BLaER1 (cell line): Measurements from ENCODE around the gene RGS3.

Experiments
- H3K27ac ChIP-seq: shearing (Covaris generic); formaldehyde crosslinking; 2 replicates; pipeline ENCODE4 v1.8.1; 2022
- H3K27me3 ChIP-seq: shearing (Covaris generic); formaldehyde crosslinking; 2 replicates; pipeline ENCODE4 v1.8.1; 2022
- H3K36me3 ChIP-seq: shearing (Covaris generic); formaldehyde crosslinking; 2 replicates; pipeline ENCODE4 v1.8.1; 2022
- H3K4me1 ChIP-seq: shearing (Covaris generic); formaldehyde crosslinking; 2 replicates; pipeline ENCODE4 v1.8.1; 2022
- H3K4me2 ChIP-seq: shearing (Covaris generic); formaldehyde crosslinking; 2 replicates; pipeline ENCODE4 v1.8.1; 2022
- H3K4me3 ChIP-seq: shearing (Covaris generic); formaldehyde crosslinking; 2 replicates; pipeline ENCODE4 v1.8.1; 2022
- H3K9ac ChIP-seq: shearing (Covaris generic); formaldehyde crosslinking; 2 replicates; pipeline ENCODE4 v1.8.1; 2022
- H3K9me3 ChIP-seq: shearing (Covaris generic); formaldehyde crosslinking; 2 replicates; pipeline ENCODE4 v1.8.1; 2022
- H4K20me1 ChIP-seq: shearing (Covaris generic); formaldehyde crosslinking; 2 replicates; pipeline ENCODE4 v1.8.1; 2022
- Cebpa-rat ChIP-seq: shearing (Covaris generic); IDR thresholded peaks from 2 replicates; pipeline ENCODE4 v1.8.1; 2022

Gene RGS3

DNA sequence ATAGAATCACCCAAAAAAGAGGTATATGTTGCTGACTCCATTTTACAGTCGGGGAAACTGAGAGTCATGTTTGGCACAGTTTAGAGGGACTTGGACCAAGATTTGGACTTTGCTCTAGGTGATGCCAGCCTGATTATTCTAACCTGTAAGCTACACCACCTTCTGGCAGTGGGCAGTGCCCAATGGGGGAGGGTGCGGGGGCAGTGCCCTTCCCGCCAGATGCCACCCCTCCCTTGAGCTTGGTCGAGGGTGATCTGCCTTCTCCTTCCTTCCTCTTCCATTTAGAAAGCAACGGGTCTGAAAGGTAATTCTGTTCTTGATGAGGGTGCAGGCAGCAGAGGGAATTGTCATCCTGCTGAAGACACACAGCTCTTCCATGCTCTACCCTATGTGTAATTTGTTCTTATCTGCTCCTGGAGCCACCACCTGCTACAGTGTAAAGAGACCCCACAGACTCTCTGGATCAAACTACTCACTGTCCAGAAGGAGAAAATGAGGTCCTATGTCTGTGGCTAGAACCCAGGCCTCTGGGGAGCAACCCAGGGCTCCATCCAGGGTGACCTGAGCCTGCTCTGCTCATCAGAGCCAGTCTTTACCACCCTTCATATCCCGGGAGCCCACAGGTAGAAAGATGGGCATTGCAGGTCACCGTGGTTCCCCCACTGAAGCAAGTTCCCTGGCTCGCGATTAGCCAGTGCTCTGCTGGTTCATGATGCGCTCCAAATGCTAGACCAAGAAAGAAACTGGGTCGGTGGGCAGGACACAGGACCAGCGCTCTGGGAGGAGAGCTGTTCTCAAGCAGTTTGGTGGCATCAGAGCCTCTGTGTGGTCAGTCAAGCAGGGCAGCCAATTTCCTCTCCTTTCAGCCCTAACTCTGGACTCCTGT, 156.2 kb downstream of the RGS3 start:
- TF ChIP-seq Cebpa-rat, result no peak
- H3K27me3 ChIP-seq, result no peaks in the 10 kb centered on the region
- H3K9me3 ChIP-seq, result no peaks in the 10 kb centered on the region
- peak overlapping the region; percentile 75 for H3K4me2 ChIP-seq
- no peak overlapping the region for H3K4me3 ChIP-seq
- no peaks in the 10 kb centered on the region for H3K36me3 ChIP-seq
- H3K9ac ChIP-seq, result no peak overlapping the region
- H4K20me1 ChIP-seq, result no peaks in the 10 kb centered on the region
- peaks cover 89% of the 10 kb centered on the region for H3K4me1 ChIP-seq
- H3K27ac ChIP-seq, result peak overlapping the region; percentile 39; the same call in 1 of the 2 replicates

DNA sequence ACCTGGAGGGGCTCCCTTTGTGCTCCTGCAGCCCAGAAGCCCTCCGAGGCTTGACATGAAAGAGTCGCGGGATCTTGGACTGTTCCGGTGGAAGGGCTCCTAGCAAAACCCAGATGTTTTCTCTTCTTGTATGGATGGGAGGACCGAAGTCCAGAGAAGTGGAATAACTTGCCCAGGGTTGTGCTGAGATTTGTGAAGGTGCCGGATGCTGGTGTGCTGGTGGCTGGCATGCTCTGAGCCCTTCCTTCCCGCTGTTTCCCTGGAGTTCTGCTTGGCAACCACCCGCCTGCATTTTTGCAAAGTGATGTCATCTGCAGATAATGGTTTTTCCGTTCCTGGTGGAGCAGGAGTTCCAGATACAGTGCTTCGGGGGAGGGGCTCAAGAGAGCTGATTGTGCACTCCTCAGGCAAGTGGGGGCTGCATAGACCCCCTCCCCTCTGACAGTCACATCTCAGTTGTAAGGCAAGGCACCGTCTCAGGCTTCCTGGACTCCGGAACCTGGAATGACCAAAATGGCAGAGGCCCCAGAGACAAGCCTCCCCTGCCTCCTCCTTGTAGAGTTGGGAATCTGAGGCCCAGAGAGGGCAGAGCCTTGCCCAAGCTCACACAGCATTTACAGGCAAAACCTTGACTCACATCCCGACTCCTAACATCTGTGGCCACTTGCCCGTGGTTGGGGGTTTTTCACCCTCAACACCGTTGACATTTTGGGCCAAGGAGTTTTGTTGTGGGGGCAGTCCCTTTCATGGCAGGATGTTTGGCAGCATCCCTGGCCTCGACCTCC, 157.0 kb downstream of the RGS3 start:
- Histone ChIP-seq H3K4me2 (peak overlapping the region; percentile 75), H3K4me1 (peaks cover 89% of the 10 kb centered on the region), H3K9me3 (no peaks in the 10 kb centered on the region), H3K9ac (no peak overlapping the region), H3K36me3 (no peaks in the 10 kb centered on the region), H3K27me3 (no peaks in the 10 kb centered on the region), H3K27ac (peak overlapping the region; percentile 39; the same call in 1 of the 2 replicates), H3K4me3 (no peak overlapping the region), H4K20me1 (no peaks in the 10 kb centered on the region)
- no peak for TF ChIP-seq Cebpa-rat

DNA sequence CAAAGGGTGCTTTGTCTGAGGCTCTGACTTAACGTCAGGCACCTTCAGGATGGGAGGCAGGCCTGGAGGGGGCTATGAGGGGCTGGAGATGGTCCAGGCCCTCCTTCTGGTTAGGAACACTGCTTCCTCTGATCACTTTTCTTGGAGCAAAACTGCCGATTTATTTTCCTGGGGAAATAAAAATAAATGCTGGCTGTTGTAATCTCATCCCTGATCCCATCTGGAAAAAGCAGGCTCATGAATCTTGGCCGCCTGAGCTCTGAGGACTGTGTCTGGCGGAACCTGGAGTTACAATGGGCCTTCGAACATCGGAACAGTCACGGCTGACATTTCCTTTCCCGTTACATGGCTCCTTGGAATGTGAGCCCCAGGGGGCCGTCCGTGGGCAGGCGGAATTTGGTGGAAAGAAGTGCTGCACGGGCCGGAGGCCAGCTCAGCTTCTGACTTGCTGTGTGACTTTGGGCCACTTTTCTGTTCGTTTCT, 157.8 kb downstream of the RGS3 start:
- no peak for TF ChIP-seq Cebpa-rat
- no peaks in the 10 kb centered on the region for H3K9me3 ChIP-seq
- H4K20me1 ChIP-seq, result no peaks in the 10 kb centered on the region
- H3K36me3 ChIP-seq, result no peaks in the 10 kb centered on the region
- no peak overlapping the region for H3K4me3 ChIP-seq
- H3K27me3 ChIP-seq, result no peaks in the 10 kb centered on the region
- peak overlapping the region; percentile 18; the same call in 1 of the 2 replicates for H3K27ac ChIP-seq
- peaks cover 89% of the 10 kb centered on the region for H3K4me1 ChIP-seq
- 0 out of 2 replicates have a peak overlapping the region, but pooled peaks have one; percentile 75 for H3K4me2 ChIP-seq
- H3K9ac ChIP-seq, result no peak overlapping the region

DNA sequence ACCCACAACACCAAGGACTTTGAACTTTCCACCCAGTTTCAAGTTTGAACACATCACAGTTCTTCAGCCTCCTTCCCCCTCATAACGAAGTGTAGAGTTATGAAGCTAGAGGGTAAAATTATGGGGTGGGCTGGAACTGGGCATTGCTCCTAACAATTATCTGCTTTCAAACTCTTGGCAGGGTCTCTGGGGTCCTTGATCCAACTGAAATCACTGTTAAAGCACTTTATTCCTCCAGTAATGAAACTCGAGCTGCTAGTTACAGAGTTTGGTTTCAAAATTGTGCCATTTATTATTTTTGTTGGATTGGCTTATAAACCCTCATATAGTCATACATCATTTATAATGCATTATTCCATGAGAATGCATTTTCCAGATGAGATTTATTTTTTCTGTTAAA, 158.5 kb downstream of the RGS3 start:
- Histone ChIP-seq H3K27me3 (no peaks in the 10 kb centered on the region), H3K9me3 (no peaks in the 10 kb centered on the region), H3K36me3 (no peaks in the 10 kb centered on the region), H3K4me1 (peaks cover 89% of the 10 kb centered on the region), H3K27ac (no peak overlapping the region), H3K9ac (no peak overlapping the region), H3K4me3 (no peak overlapping the region), H4K20me1 (no peaks in the 10 kb centered on the region), H3K4me2 (no peak overlapping the region)
- no peak for TF ChIP-seq Cebpa-rat

DNA sequence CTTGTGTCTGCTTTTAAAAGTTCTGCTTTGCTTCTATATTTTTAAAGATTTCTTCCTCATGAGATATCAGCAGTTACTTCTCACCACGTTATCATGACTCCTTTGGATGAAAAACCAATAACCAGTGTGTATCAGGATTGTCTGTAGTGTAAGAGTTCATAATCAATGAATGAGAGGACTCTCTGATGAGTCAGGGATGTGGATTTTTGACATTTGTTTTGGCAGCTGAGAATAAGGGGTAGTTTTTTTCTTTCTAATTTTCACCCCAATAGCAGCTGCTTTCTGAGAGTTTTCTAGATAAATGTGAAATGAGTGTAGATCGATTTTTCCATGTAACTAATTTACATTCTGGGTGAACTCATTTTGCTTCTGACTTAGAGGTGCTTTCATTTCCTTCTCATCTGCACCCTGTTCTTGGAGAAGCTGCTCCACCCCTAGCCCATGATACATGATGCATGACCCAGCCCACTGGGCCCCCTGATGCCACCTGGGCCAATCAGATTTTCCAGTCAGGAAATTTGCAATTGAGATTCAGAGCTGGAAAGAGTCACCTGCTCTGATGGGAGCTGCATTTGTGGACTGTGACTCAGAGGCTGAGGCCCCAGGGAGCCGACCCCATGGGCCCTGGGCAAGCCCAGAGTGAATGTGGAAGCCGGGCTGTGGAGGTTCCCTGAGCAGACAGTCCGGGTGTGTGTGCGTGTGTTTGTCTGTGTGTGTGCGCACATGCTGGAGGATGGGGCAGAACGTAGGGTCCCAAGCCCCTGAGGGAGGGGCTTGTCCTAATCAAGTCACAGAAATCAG, 159.3 kb downstream of the RGS3 start:
- Histone ChIP-seq H3K4me3 (no peak overlapping the region), H3K27me3 (no peaks in the 10 kb centered on the region), H3K9ac (peak overlapping the region; percentile 42; the same call in 1 of the 2 replicates), H3K9me3 (no peaks in the 10 kb centered on the region), H3K36me3 (no peaks in the 10 kb centered on the region), H3K27ac (peak overlapping the region; percentile 52), H3K4me2 (peak overlapping the region; percentile 83), H4K20me1 (no peaks in the 10 kb centered on the region), H3K4me1 (peaks cover 81% of the 10 kb centered on the region)
- no peak for TF ChIP-seq Cebpa-rat

DNA sequence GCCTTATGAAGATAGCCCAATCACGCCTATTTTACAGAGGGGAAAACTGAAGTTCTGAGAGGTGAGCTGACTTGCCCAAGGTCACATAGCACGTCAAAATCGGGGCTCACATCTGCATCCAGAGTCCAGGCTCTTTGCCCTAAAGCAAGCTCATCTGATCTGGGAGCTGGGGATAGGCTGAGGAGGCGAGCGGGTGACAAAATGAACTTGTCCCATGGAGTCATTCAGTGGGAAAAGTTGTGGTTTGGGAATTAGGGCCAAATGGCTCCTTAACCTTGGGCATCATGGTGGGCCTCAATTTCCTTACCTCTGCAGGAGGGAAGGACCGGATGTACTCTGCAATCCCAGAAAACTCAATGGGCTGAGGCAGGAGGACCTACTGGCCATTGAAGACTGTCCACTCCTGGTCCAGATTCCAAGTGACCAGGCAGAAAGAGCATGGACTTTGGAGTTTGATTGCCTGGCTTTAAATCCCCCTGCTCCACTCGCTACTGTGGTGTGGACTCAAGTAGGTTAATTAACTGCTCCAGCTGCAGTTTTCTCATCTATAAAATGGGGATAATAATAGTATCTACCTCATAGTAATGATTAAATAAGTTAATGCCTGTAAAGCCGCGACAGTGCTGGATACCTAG, 160.4 kb downstream of the RGS3 start:
- H3K27me3 ChIP-seq, result no peaks in the 10 kb centered on the region
- H3K4me2 ChIP-seq, result peak overlapping the region; percentile 83
- H3K9ac ChIP-seq, result no peak overlapping the region
- no peaks in the 10 kb centered on the region for H3K36me3 ChIP-seq
- H3K4me1 ChIP-seq, result peaks cover 71% of the 10 kb centered on the region
- no peak overlapping the region for H3K4me3 ChIP-seq
- no peak for TF ChIP-seq Cebpa-rat
- no peaks in the 10 kb centered on the region for H4K20me1 ChIP-seq
- peak overlapping the region; percentile 52 for H3K27ac ChIP-seq
- no peaks in the 10 kb centered on the region for H3K9me3 ChIP-seq

DNA sequence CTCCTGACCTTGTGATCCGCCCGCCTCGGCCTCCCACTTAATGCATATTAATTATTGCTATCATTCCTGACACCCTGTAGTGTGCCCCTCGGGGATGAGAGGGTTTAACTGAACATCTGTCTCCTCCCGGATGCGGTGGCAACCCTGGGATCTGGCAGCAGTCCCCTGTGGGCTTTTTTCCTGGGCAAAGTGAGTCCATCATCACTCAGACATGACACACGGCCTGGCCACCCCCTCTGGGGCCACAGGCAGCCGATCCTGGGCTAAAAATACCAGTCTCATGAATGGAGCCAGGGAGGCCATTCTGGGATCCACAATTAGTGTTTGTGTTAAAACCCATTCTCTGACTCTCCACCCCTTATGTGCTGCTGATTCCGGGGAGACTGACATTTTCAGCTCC, 161.2 kb downstream of the RGS3 start:
- no peaks in the 10 kb centered on the region for H3K9me3 ChIP-seq
- H3K27me3 ChIP-seq, result no peaks in the 10 kb centered on the region
- peaks cover 63% of the 10 kb centered on the region for H3K4me1 ChIP-seq
- H3K4me2 ChIP-seq, result peak overlapping the region; percentile 83
- H3K4me3 ChIP-seq, result no peak overlapping the region
- peak overlapping the region; percentile 69 for H3K27ac ChIP-seq
- no peak for TF ChIP-seq Cebpa-rat
- no peak overlapping the region for H3K9ac ChIP-seq
- H4K20me1 ChIP-seq, result no peaks in the 10 kb centered on the region
- H3K36me3 ChIP-seq, result no peaks in the 10 kb centered on the region

DNA sequence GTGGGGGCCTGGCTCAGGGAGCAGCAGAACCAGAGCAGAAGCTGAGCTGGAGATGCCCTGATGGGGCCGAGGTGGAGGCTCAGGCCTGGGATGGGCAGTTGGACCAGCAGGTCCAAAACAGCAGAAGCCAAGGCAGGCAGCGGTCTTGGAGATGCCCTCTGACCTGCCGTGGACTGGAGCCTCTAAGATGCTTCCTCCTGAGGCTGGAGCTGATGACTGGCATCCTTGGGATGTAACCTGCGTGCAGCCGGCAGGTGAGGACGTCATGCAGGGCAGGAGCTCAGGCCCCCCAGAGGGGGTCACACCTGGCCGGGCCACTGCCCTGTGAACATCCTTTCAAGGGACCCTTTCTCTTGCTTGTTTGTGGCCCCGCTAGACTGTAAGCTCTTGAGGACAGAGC, 162.0 kb downstream of the RGS3 start:
- Histone ChIP-seq H3K27ac (peak overlapping the region; percentile 69), H3K9me3 (no peaks in the 10 kb centered on the region), H3K4me2 (peak overlapping the region; percentile 83)

More for the DNA sequence above, 162.0 kb downstream of the RGS3 start:
- Histone ChIP-seq H3K4me3 (no peak overlapping the region), H3K9ac (no peak overlapping the region), H3K4me1 (peaks cover 56% of the 10 kb centered on the region), H4K20me1 (no peaks in the 10 kb centered on the region), H3K36me3 (no peaks in the 10 kb centered on the region), H3K27me3 (no peaks in the 10 kb centered on the region)
- TF ChIP-seq Cebpa-rat, result no peak
